ENCODE measurements around the gene GSE1.

The GSE1 gene

GRCh38 chr16:85634747-85635544, 21.8 kb downstream of the GSE1 start:
- DNase-seq (ENCODE audit: low spot score), result peak; percentile 74

- no peak for DNase-seq (ENCODE audit: low spot score)
These were observed 22.5 kb downstream of the GSE1 start for GRCh38 chr16:85635545-85636140.

- no peak for DNase-seq (ENCODE audit: low spot score)
These were observed 23.2 kb downstream of the GSE1 start for GRCh38 chr16:85636234-85636812.

GRCh38 chr16:85637061-85637807, 24.1 kb downstream of the GSE1 start:
- no peak for DNase-seq (ENCODE audit: low spot score)

GRCh38 chr16:85637808-85638647, 24.9 kb downstream of the GSE1 start:
- no peak for DNase-seq (ENCODE audit: low spot score)

GRCh38 chr16:85638695-85639409, 25.7 kb downstream of the GSE1 start:
- no peak for DNase-seq (ENCODE audit: low spot score)

- DNase-seq (ENCODE audit: low spot score), result no peak
These were observed 26.6 kb downstream of the GSE1 start for GRCh38 chr16:85639529-85640253.

GRCh38 chr16:85640254-85640558, 27.1 kb downstream of the GSE1 start:
- DNase-seq (ENCODE audit: low spot score), result no peak

- DNase-seq (ENCODE audit: low spot score), result no peak
These were observed 27.5 kb downstream of the GSE1 start for GRCh38 chr16:85640585-85640984.

- no peak for DNase-seq (ENCODE audit: low spot score)
These were observed 28.2 kb downstream of the GSE1 start for GRCh38 chr16:85641305-85641704.

GRCh38 chr16:85641776-85642176, 28.7 kb downstream of the GSE1 start:
- no peak for DNase-seq (ENCODE audit: low spot score)

- no peak for DNase-seq (ENCODE audit: low spot score)
These were observed 29.7 kb downstream of the GSE1 start for GRCh38 chr16:85642762-85643358.

- DNase-seq (ENCODE audit: low spot score), result no peak
These were observed 30.5 kb downstream of the GSE1 start for GRCh38 chr16:85643631-85644030.

GRCh38 chr16:85644093-85644712, 31.1 kb downstream of the GSE1 start:
- no peak for DNase-seq (ENCODE audit: low spot score)

GRCh38 chr16:85645021-85645589, 32.0 kb downstream of the GSE1 start:
- DNase-seq (ENCODE audit: low spot score), result no peak

GRCh38 chr16:85646358-85646907, 33.3 kb downstream of the GSE1 start:
- no peak for DNase-seq (ENCODE audit: low spot score)

GRCh38 chr16:85646976-85647375, 33.9 kb downstream of the GSE1 start:
- no peak for DNase-seq (ENCODE audit: low spot score)

GRCh38 chr16:85648070-85648714, 35.1 kb downstream of the GSE1 start:
- no peak for DNase-seq (ENCODE audit: low spot score)

- DNase-seq (ENCODE audit: low spot score), result no peak
These were observed 35.7 kb downstream of the GSE1 start for GRCh38 chr16:85648805-85649204.
